GM23338 (cell line): Measurements from ENCODE around the gene KRTAP3-2. TPM values are rescaled to one million over a fixed set of nuclear protein-coding genes. Genes with fewer than 3 reads are reported as not detected.

Experiments
- ATAC-seq: fragments of 200-7000 bp; cut with Tn5 transposase; 3 replicates; pipeline ENCODE4 v1.9.1; 2020
- DNase-seq: peaks from one replicate; pipeline ENCODE4 v3.0.0-alpha.2; 2015; ENCODE audit warnings: low spot score
- H2AFZ ChIP-seq: fragments of 200-600 bp; sonication (generic); 2 replicates; pipeline ENCODE4 v1.8.0; 2016; ENCODE audit warnings: antibody characterized with exemption, mild to moderate bottlenecking, moderate library complexity
- H3F3A ChIP-seq: fragments of 200-600 bp; sonication (generic); replicated peaks from 2 replicates; pipeline ENCODE4 v1.8.0; 2017; ENCODE audit warnings: antibody characterized with exemption, mixed run types, low read depth
- H3K27ac ChIP-seq: fragments of 200-600 bp; sonication (generic); 2 replicates; pipeline ENCODE4 v1.6.1; 2016; ENCODE audit warnings: low read depth
- H3K27me3 ChIP-seq: fragments of 200-600 bp; sonication (generic); 2 replicates; pipeline ENCODE4 v1.8.0; 2016; ENCODE audit warnings: mild to moderate bottlenecking, mixed run types, moderate library complexity; ENCODE audit not compliant: insufficient read depth
- H3K36me3 ChIP-seq: fragments of 200-600 bp; sonication (generic); 2 replicates; pipeline ENCODE4 v1.8.0; 2016; ENCODE audit warnings: mild to moderate bottlenecking; ENCODE audit not compliant: insufficient read depth
- H3K4me1 ChIP-seq: fragments of 200-600 bp; sonication (generic); 2 replicates; pipeline ENCODE4 v1.8.0; 2016; ENCODE audit warnings: mild to moderate bottlenecking, moderate library complexity; ENCODE audit not compliant: insufficient read depth
- H3K4me2 ChIP-seq: fragments of 200-600 bp; sonication (generic); 2 replicates; pipeline ENCODE4 v1.7.1; 2017; ENCODE audit warnings: mixed run types
- H3K4me3 ChIP-seq: fragments of 200-600 bp; sonication (generic); 2 replicates; pipeline ENCODE4 v1.6.1; 2016; ENCODE audit warnings: mixed run types
- H3K79me2 ChIP-seq: fragments of 200-600 bp; sonication (generic); replicated peaks from 2 replicates; pipeline ENCODE4 v1.8.0; 2017; ENCODE audit warnings: mild to moderate bottlenecking; ENCODE audit not compliant: insufficient read depth
- H3K9me2 ChIP-seq: fragments of 200-600 bp; sonication (generic); 2 replicates; pipeline ENCODE4 v1.8.0; 2017; ENCODE audit not compliant: insufficient read depth
- H4K20me1 ChIP-seq: fragments of 200-600 bp; sonication (generic); replicated peaks from 2 replicates; pipeline ENCODE4 v1.8.0; 2017; ENCODE audit warnings: mild to moderate bottlenecking; ENCODE audit not compliant: insufficient read depth
- H3K27ac Mint-ChIP-seq: 2 replicates; pipeline ENCODE4 v1.8.0; 2020; ENCODE audit warnings: inconsistent platforms, mild to moderate bottlenecking, moderate library complexity, mixed read lengths
- H3K27me3 Mint-ChIP-seq: 3 replicates; pipeline ENCODE4 v1.8.0; 2022; ENCODE audit warnings: low read depth, mild to moderate bottlenecking, moderate library complexity, mixed read lengths, inconsistent platforms; ENCODE audit not compliant: insufficient read depth, poor library complexity
- H3K36me3 Mint-ChIP-seq: 3 replicates; pipeline ENCODE4 v1.8.0; 2021; ENCODE audit warnings: low read depth, mild to moderate bottlenecking, inconsistent platforms, moderate library complexity, mixed read lengths
- H3K4me1 Mint-ChIP-seq: 3 replicates; pipeline ENCODE4 v1.8.0; 2020; ENCODE audit warnings: mild to moderate bottlenecking, inconsistent platforms, mixed read lengths
- H3K4me3 Mint-ChIP-seq: 3 replicates; pipeline ENCODE4 v1.8.0; 2021; ENCODE audit warnings: moderate library complexity, mild to moderate bottlenecking, inconsistent platforms, mixed read lengths
- H3K9me3 Mint-ChIP-seq: 3 replicates; pipeline ENCODE4 v1.8.0; 2020; ENCODE audit warnings: moderate library complexity, mild to moderate bottlenecking, inconsistent platforms, mixed read lengths
- CREB1 ChIP-seq: fragments of 250-450 bp; sonication (Bioruptor Pico); IDR thresholded peaks from 2 replicates; pipeline ENCODE4 v1.5.0; 2020; ENCODE audit warnings: low read depth, mild to moderate bottlenecking, moderate library complexity
- CTCF ChIP-seq, 2 experiments: fragments of 200-600 bp in 1 of 2; sonication (generic) in 1 of 2; conservative IDR thresholded peaks; 2 replicates each; pipeline versions ENCODE4 v1.5.1 to v1.6.1; 2016 to 2017; ENCODE audit warnings: antibody characterized with exemption in 2 of 2, low read depth in 2 of 2, mild to moderate bottlenecking in 2 of 2, moderate library complexity in 1 of 2
- ETS1 ChIP-seq: IDR thresholded peaks from 2 replicates; pipeline ENCODE4 v1.6.1; 2016; ENCODE audit warnings: antibody characterized with exemption
- EZH2 ChIP-seq: fragments of 200-600 bp; sonication (generic); IDR thresholded peaks from one replicate; pipeline ENCODE4 v1.8.0; 2017; ENCODE audit warnings: antibody characterized with exemption, mild to moderate bottlenecking, low read depth; ENCODE audit not compliant: unreplicated experiment
- EZH2phosphoT487 ChIP-seq: fragments of 200-600 bp; sonication (generic); IDR thresholded peaks from one replicate; pipeline ENCODE4 v1.8.1; 2018; ENCODE audit warnings: antibody characterized with exemption; ENCODE audit not compliant: unreplicated experiment
- JUNB ChIP-seq: IDR thresholded peaks from one replicate; pipeline ENCODE4 v1.6.1; 2016; ENCODE audit warnings: antibody characterized with exemption; ENCODE audit not compliant: unreplicated experiment
- NANOG ChIP-seq: IDR thresholded peaks from 2 replicates; pipeline ENCODE4 v1.6.1; 2016; ENCODE audit warnings: antibody characterized with exemption, borderline replicate concordance
- POLR2AphosphoS5 ChIP-seq: IDR thresholded peaks from 2 replicates; pipeline ENCODE4 v1.6.1; 2016; ENCODE audit warnings: antibody characterized with exemption, low read depth
- REST ChIP-seq: IDR thresholded peaks from one replicate; pipeline ENCODE4 v1.6.1; 2018; ENCODE audit warnings: antibody characterized with exemption; ENCODE audit not compliant: unreplicated experiment
- STAT1 ChIP-seq: IDR thresholded peaks from one replicate; pipeline ENCODE4 v1.6.1; 2016; ENCODE audit warnings: antibody characterized with exemption; ENCODE audit not compliant: unreplicated experiment
- ZNF114 ChIP-seq: fragments of 250-450 bp; sonication (Bioruptor Pico); IDR thresholded peaks from 2 replicates; pipeline ENCODE4 v1.5.0; 2020; ENCODE audit warnings: mild to moderate bottlenecking, moderate library complexity
- ZNF331 ChIP-seq: fragments of 250-450 bp; sonication (Bioruptor Pico); IDR thresholded peaks from 2 replicates; pipeline ENCODE4 v1.5.0; 2020; ENCODE audit warnings: low read depth, mild to moderate bottlenecking, moderate library complexity
- ZNF462 ChIP-seq: fragments of 250-450 bp; sonication (Bioruptor Pico); IDR thresholded peaks from 2 replicates; pipeline ENCODE4 v1.5.0; 2020; ENCODE audit warnings: mild to moderate bottlenecking, moderate library complexity
- polyA plus RNA-seq: library from polyadenylated mRNA; unstranded; fragments of >200 nt; fragmentation: Nextera tagmentation; extraction: Ambion mirVana; gene quantifications from 2 replicates; pipeline ENCODE4 v1.2.1, GENCODE V29; 2016
- total RNA-seq: library from RNA; depleted of rRNA; stranded (reverse); fragments of >200 nt; shearing (Covaris generic); gene quantifications from 2 replicates; pipeline ENCODE4 v1.2.3, GENCODE V29; 2014

KRTAP3-2 gene
- total and polyA plus RNA-seq, 2 experiments from 2014 or later = not detected

- Histone ChIP-seq H3K27ac (no peak overlapping the region), H3K4me1 (peaks cover 13% of the 10 kb centered on the region), H4K20me1 (no peaks in the 10 kb centered on the region), H3K4me2 (no peak overlapping the region), H3K27me3 (no peaks in the 10 kb centered on the region), H3K4me3 (no peak overlapping the region), H3F3A (no peaks in the 10 kb centered on the region), H3K79me2 (no peaks in the 10 kb centered on the region), H3K36me3 (no peaks in the 10 kb centered on the region), H3K9me2 (no peaks in the 10 kb centered on the region; the same call in 1 of the 2 replicates), H2AFZ (no peak overlapping the region)
- no peaks in the 10 kb centered on the region for H3K36me3 Mint-ChIP-seq
- peaks cover 10% of the 10 kb centered on the region; the same call in 2 of the 3 replicates for H3K4me1 Mint-ChIP-seq
- DNase-seq (no peak), ATAC-seq (no peak)
- peaks cover under 1% of the 10 kb centered on the region for H3K27me3 Mint-ChIP-seq
- no peak overlapping the region for H3K27ac Mint-ChIP-seq
- TF ChIP-seq EZH2 (no peak), ETS1 (no peak), STAT1 (no peak), EZH2phosphoT487 (no peak), CREB1 (no peak), CTCF (conservative IDR thresholded peaks at IDR 0.05; ENCODE audit: low read depth in 2 of 2) (no peak), REST (no peak), ZNF114 (CRISPR knock-in tag) (no peak), ZNF462 (no peak), POLR2AphosphoS5 (no peak), ZNF331 (CRISPR knock-in tag) (no peak), NANOG (no peak), JUNB (no peak)
- no peaks in the 10 kb centered on the region for H3K9me3 Mint-ChIP-seq
- H3K4me3 Mint-ChIP-seq = no peak overlapping the region
These were observed 13.9 kb upstream of the KRTAP3-2 start for GRCh38 chr17:41013606-41014005.
